HEK293 (cell line): Measurements from ENCODE around the gene MRPS10.
A peak's percentile ranks its signal among the peaks of the same experiment; 100 is the strongest.

Experiments used
- CTCF ChIA-PET: fragments of 350-600 bp; formaldehyde crosslinking; extraction: SDS; loops from one replicate; lab custom pipeline; 2021; ENCODE audit warnings: antibody characterized with exemption; lab: Yijun Ruan, JAX
- POLR2A ChIA-PET: fragments of 300-600 bp; formaldehyde crosslinking; extraction: SDS; loops from one replicate; lab custom pipeline; 2020; ENCODE audit warnings: antibody characterized with exemption, inconsistent platforms; lab: Yijun Ruan, JAX
- H3K27ac ChIP-seq: fragments of 200-500 bp; sonication (Bioruptor generic); 2 replicates; pipeline ENCODE4 v1.5.1; 2014; ENCODE audit warnings: low read depth, low read length, control low read depth, inconsistent platforms; ENCODE audit errors: extremely low read depth
- H3K36me3 ChIP-seq, 2 experiments: fragments of 200-500 bp in 1 of 2; sonication (Bioruptor generic) in 1 of 2; 1 replicate in 1 of 2; 2 replicates in 1 of 2; pipeline ENCODE4 v1.5.1; 2014 to 2017; ENCODE audit warnings: inconsistent platforms in 2 of 2, low read length in 2 of 2; ENCODE audit not compliant: control insufficient read depth in 2 of 2, insufficient read depth in 1 of 2
- H3K4me1 ChIP-seq: fragments of 200-500 bp; sonication (Bioruptor generic); 2 replicates; pipeline ENCODE4 v1.5.1; 2014; ENCODE audit warnings: mild to moderate bottlenecking, low read length, inconsistent platforms; ENCODE audit not compliant: control insufficient read depth, insufficient read depth
- H3K4me3 ChIP-seq: 2 replicates; pipeline ENCODE4 v1.5.1; 2011; ENCODE audit warnings: low read depth, mild to moderate bottlenecking, control low read depth, low read length, moderate library complexity
- H3K9me3 ChIP-seq: fragments of 200-500 bp; sonication (Bioruptor generic); 2 replicates; pipeline ENCODE4 v1.5.1; 2014; ENCODE audit warnings: low read depth, low read length, inconsistent platforms; ENCODE audit not compliant: control insufficient read depth, insufficient read depth
- KLF1 ChIP-seq: fragments of 450-650 bp; formaldehyde crosslinking; IDR thresholded peaks from 2 replicates; pipeline ENCODE4 v1.5.1; 2016; ENCODE audit warnings: missing biosample characterization, missing genetic modification characterization
- KLF8 ChIP-seq: fragments of 450-650 bp; formaldehyde crosslinking; IDR thresholded peaks from 2 replicates; pipeline ENCODE4 v1.5.1; 2016; ENCODE audit warnings: missing biosample characterization, missing genetic modification characterization
- PRDM4 ChIP-seq: fragments of 450-650 bp; formaldehyde crosslinking; IDR thresholded peaks from 2 replicates; pipeline ENCODE4 v1.5.1; 2017; ENCODE audit warnings: missing biosample characterization, missing genetic modification characterization
- WT1 ChIP-seq: fragments of 450-650 bp; formaldehyde crosslinking; IDR thresholded peaks from 2 replicates; pipeline ENCODE4 v1.5.1; 2016; ENCODE audit warnings: missing biosample characterization, missing genetic modification characterization
- ZBTB6 ChIP-seq: fragments of 450-650 bp; formaldehyde crosslinking; IDR thresholded peaks from 2 replicates; pipeline ENCODE4 v1.5.1; 2017; ENCODE audit warnings: missing biosample characterization, missing genetic modification characterization
- ZBTB7A ChIP-seq: fragments of 450-650 bp; formaldehyde crosslinking; IDR thresholded peaks from 2 replicates; pipeline ENCODE4 v1.5.1; 2016; ENCODE audit warnings: low read depth, missing biosample characterization, missing genetic modification characterization
- ZFHX2 ChIP-seq: fragments of 450-650 bp; formaldehyde crosslinking; conservative IDR thresholded peaks from 2 replicates; pipeline ENCODE4 v1.5.1; 2016; ENCODE audit warnings: missing biosample characterization, missing genetic modification characterization
- ZNF121 ChIP-seq: fragments of 450-650 bp; formaldehyde crosslinking; IDR thresholded peaks from 2 replicates; pipeline ENCODE4 v1.5.1; 2016; ENCODE audit warnings: missing biosample characterization, missing genetic modification characterization
- ZNF146 ChIP-seq: fragments of 450-650 bp; formaldehyde crosslinking; IDR thresholded peaks from 2 replicates; pipeline ENCODE4 v1.5.1; 2016; ENCODE audit warnings: missing biosample characterization, missing genetic modification characterization
- ZNF366 ChIP-seq: fragments of 450-650 bp; formaldehyde crosslinking; conservative IDR thresholded peaks from 2 replicates; pipeline ENCODE4 v1.5.1; 2016; ENCODE audit warnings: missing biosample characterization, missing genetic modification characterization
- ZNF449 ChIP-seq: fragments of 450-650 bp; formaldehyde crosslinking; IDR thresholded peaks from 2 replicates; pipeline ENCODE4 v1.5.1; 2017; ENCODE audit warnings: missing biosample characterization, mild to moderate bottlenecking, missing genetic modification characterization, moderate library complexity
- ZNF501 ChIP-seq: fragments of 450-650 bp; formaldehyde crosslinking; IDR thresholded peaks from 2 replicates; pipeline ENCODE4 v1.5.1; 2016; ENCODE audit warnings: missing biosample characterization, missing genetic modification characterization
- ZNF510 ChIP-seq: fragments of 450-650 bp; formaldehyde crosslinking; IDR thresholded peaks from 2 replicates; pipeline ENCODE4 v1.5.1; 2018; ENCODE audit warnings: mild to moderate bottlenecking, missing genetic modification characterization, missing biosample characterization; ENCODE audit not compliant: insufficient replicate concordance
- ZNF585B ChIP-seq: fragments of 450-650 bp; formaldehyde crosslinking; IDR thresholded peaks from 2 replicates; pipeline ENCODE4 v1.5.1; 2016; ENCODE audit warnings: missing biosample characterization, missing genetic modification characterization
- ZNF623 ChIP-seq: fragments of 450-650 bp; formaldehyde crosslinking; IDR thresholded peaks from 2 replicates; pipeline ENCODE4 v1.5.1; 2016; ENCODE audit warnings: missing biosample characterization, missing genetic modification characterization
- ZNF777 ChIP-seq: fragments of 450-650 bp; formaldehyde crosslinking; IDR thresholded peaks from 2 replicates; pipeline ENCODE4 v1.5.1; 2017; ENCODE audit warnings: missing biosample characterization, missing genetic modification characterization, borderline replicate concordance
- ZNF843 ChIP-seq: fragments of 450-650 bp; formaldehyde crosslinking; IDR thresholded peaks from 2 replicates; pipeline ENCODE4 v1.5.1; 2016; ENCODE audit warnings: missing biosample characterization, missing genetic modification characterization
- ZXDB ChIP-seq: fragments of 450-650 bp; formaldehyde crosslinking; IDR thresholded peaks from 2 replicates; pipeline ENCODE4 v1.5.1; 2016; ENCODE audit warnings: missing biosample characterization, missing genetic modification characterization
- TF ChIP-seq, protein P1 (sequence below): fragments of 450-650 bp; formaldehyde crosslinking; IDR thresholded peaks from 2 replicates; pipeline ENCODE4 v1.5.1; 2016; ENCODE audit warnings: missing biosample characterization, missing genetic modification characterization
- TF ChIP-seq, protein P2 (sequence below): fragments of 450-650 bp; formaldehyde crosslinking; IDR thresholded peaks from 2 replicates; pipeline ENCODE4 v1.5.1; 2016; ENCODE audit warnings: missing biosample characterization, missing genetic modification characterization
- TF ChIP-seq, protein P3 (sequence below): fragments of 450-650 bp; formaldehyde crosslinking; IDR thresholded peaks from 2 replicates; pipeline ENCODE4 v1.5.1; 2016; ENCODE audit warnings: missing biosample characterization, missing genetic modification characterization
- TF ChIP-seq, protein P4 (sequence below): fragments of 450-650 bp; formaldehyde crosslinking; IDR thresholded peaks from 2 replicates; pipeline ENCODE4 v1.5.1; 2017; ENCODE audit warnings: missing biosample characterization, missing genetic modification characterization

MRPS10 gene

GRCh38 chr6:42168650-42169049 is 49.0 kb downstream of the MRPS10 start (continued):
- TF ChIP-seq KLF1 (no peak), ZNF585B (tag by site-specific recombination) (no peak), ZNF501 (tag by site-specific recombination) (no peak), ZNF366 (tag by site-specific recombination) (no peak), ZNF146 (tag by site-specific recombination) (no peak)
- TF ChIP-seq, protein P1, sequence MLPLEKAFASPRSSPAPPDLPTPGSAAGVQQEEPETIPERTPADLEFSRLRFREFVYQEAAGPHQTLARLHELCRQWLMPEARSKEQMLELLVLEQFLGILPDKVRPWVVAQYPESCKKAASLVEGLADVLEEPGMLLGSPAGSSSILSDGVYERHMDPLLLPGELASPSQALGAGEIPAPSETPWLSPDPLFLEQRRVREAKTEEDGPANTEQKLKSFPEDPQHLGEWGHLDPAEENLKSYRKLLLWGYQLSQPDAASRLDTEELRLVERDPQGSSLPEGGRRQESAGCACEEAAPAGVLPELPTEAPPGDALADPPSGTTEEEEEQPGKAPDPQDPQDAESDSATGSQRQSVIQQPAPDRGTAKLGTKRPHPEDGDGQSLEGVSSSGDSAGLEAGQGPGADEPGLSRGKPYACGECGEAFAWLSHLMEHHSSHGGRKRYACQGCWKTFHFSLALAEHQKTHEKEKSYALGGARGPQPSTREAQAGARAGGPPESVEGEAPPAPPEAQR (tag by site-specific recombination): no peak
- TF ChIP-seq, protein P2, sequence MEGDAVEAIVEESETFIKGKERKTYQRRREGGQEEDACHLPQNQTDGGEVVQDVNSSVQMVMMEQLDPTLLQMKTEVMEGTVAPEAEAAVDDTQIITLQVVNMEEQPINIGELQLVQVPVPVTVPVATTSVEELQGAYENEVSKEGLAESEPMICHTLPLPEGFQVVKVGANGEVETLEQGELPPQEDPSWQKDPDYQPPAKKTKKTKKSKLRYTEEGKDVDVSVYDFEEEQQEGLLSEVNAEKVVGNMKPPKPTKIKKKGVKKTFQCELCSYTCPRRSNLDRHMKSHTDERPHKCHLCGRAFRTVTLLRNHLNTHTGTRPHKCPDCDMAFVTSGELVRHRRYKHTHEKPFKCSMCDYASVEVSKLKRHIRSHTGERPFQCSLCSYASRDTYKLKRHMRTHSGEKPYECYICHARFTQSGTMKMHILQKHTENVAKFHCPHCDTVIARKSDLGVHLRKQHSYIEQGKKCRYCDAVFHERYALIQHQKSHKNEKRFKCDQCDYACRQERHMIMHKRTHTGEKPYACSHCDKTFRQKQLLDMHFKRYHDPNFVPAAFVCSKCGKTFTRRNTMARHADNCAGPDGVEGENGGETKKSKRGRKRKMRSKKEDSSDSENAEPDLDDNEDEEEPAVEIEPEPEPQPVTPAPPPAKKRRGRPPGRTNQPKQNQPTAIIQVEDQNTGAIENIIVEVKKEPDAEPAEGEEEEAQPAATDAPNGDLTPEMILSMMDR (tag by site-specific recombination): no peak

DNA sequence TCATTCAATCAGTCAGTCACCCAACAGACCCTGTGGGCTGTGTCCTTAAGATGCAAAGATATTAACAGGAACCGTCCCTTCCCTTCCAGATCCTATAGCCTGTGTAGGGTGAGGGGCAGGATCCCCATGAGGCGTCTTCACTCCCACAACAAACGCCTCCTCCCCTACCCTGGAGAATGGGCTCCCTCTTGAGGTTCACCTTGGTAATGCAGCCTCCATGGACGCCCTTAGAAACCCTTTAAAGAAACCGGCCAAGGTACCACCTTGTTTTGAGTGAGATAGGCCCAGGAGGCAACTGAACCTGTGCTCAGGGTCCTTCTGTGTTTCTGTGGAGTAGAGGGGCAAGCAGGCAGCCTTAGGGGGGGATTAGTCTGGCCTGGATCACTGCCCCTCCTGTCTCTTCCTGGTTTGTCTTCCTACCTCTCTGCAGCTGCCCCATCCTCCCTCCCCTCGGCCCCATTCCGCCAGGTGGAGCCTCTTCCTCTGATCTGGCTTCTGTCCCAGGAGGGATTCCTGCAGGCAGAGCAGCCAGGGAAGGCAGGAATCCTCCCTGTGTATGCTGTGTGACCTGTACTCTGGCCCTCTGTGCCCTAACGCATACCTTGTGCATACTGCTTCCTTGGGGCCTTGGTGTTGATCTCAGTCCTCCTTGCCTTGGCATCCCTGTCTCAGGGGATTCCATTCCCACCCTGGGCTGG is 51.1 kb downstream of the MRPS10 start:
- CTCF ChIA-PET: interaction anchor here (0.6 to 5.3 kb wide), 17 partner anchors 9 to 711 kb away, joined by 3 to 46 read pairs (median 5); no protein-coding TSS in a partner anchor
- H3K4me3 ChIP-seq: no peak overlapping the region
- no peaks in the 10 kb centered on the region for H3K36me3 ChIP-seq
- H3K4me1 ChIP-seq: no peaks in the 10 kb centered on the region
- no peak overlapping the region for H3K27ac ChIP-seq
- POLR2A ChIA-PET: no interaction called here
- no peaks in the 10 kb centered on the region for H3K9me3 ChIP-seq
- TF ChIP-seq ZNF121 (no peak), WT1 (peak; percentile 26; the same call in 1 of the 2 replicates), ZNF777 (tag by site-specific recombination) (no peak), ZFHX2 (peak; percentile 62), ZXDB (tag by site-specific recombination) (peak; percentile 24; the same call in 1 of the 2 replicates), ZNF449 (tag by site-specific recombination) (no peak), KLF8 (tag by site-specific recombination) (peak; percentile 52; the same call in 1 of the 2 replicates), ZBTB7A (tag by site-specific recombination) (no peak), ZBTB6 (no peak), PRDM4 (peak; percentile 57; the same call in 1 of the 2 replicates), ZNF510 (tag by site-specific recombination) (no peak), ZNF623 (tag by site-specific recombination) (no peak), ZNF843 (no peak)
- TF ChIP-seq, protein P3, sequence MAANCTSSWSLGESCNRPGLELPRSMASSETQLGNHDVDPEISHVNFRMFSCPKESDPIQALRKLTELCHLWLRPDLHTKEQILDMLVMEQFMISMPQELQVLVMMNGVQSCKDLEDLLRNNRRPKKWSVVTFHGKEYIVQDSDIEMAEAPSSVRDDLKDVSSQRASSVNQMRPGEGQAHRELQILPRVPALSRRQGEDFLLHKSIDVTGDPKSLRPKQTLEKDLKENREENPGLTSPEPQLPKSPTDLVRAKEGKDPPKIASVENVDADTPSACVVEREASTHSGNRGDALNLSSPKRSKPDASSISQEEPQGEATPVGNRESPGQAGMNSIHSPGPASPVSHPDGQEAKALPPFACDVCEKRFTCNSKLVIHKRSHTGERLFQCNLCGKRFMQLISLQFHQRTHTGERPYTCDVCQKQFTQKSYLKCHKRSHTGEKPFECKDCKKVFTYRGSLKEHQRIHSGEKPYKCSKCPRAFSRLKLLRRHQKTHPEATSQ: no peak
- TF ChIP-seq, protein P2 (tag by site-specific recombination): peak; percentile 86
- TF ChIP-seq, protein P4, sequence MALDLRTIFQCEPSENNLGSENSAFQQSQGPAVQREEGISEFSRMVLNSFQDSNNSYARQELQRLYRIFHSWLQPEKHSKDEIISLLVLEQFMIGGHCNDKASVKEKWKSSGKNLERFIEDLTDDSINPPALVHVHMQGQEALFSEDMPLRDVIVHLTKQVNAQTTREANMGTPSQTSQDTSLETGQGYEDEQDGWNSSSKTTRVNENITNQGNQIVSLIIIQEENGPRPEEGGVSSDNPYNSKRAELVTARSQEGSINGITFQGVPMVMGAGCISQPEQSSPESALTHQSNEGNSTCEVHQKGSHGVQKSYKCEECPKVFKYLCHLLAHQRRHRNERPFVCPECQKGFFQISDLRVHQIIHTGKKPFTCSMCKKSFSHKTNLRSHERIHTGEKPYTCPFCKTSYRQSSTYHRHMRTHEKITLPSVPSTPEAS (tag by site-specific recombination): no peak
